LNCaP clone FGC (cell line): Measurements from ENCODE around the gene TEPSIN.
A peak's percentile ranks its signal among the peaks of the same experiment; 100 is the strongest.

Experiments
- DNase-seq: peaks from one replicate; pipeline ENCODE4 v3.0.0-alpha.2; 2011; ENCODE audit warnings: low read depth
- H3K4me3 ChIP-seq: 2 replicates; pipeline ENCODE4 v1.5.1; 2011; ENCODE audit warnings: mild to moderate bottlenecking, low read depth, low read length, control low read depth
- TF ChIP-seq, protein P1 (sequence below): IDR thresholded peaks from 2 replicates; pipeline ENCODE4 v1.5.1; 2012; ENCODE audit warnings: mild to moderate bottlenecking; ENCODE audit not compliant: control insufficient read depth, insufficient read depth; ENCODE audit errors: extremely low read depth

TEPSIN gene

DNA sequence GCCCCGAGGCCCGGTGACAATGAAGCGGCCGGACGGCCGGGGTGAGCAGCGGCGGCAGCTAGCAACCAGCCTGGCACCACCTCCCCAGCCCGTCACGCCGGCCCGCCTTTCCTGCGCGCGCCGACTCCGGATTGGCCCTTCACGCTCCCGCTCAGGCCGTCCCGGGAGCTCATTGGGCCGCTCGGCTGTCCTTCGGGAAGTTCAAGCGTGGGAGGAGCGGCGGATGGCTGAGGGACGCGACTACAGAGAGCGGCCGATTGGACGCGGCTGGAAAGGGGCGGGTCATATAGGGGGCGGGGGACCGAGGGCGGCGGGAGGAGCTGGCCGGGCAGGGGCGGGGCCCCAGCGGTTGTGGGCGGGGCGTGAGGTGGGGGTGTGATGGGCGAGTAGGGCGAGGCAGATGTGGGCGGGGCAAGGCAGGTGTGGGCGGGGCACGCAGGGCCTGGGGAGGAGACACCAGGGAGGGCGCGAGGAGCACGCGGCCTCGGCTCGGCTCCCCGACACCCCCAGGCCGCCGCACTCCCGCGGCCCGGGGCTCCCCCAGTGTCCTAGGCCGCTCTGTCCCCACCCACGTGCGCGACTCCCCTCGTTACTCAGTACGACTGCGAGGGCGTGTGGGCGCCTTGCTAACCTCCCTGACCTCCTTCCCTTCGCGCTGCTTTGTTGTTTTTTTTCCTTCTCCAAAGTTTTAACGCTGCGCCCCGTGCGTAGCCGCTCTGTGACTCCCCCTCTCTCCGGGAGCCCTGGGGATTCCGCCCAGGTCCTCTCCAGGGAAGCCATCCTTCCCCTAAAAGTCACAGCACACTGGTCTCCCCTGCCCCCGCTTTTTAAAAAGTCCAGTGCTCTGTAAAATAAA is 15.7 kb downstream of the TEPSIN start, which contains the start of gene CEP131:
Gene CEP131 (minus strand): TSS at position 60 of the 856 bp plus-strand sequence. CDS start 2,909 bp downstream, outside the sequence.
- TF ChIP-seq, protein P1, sequence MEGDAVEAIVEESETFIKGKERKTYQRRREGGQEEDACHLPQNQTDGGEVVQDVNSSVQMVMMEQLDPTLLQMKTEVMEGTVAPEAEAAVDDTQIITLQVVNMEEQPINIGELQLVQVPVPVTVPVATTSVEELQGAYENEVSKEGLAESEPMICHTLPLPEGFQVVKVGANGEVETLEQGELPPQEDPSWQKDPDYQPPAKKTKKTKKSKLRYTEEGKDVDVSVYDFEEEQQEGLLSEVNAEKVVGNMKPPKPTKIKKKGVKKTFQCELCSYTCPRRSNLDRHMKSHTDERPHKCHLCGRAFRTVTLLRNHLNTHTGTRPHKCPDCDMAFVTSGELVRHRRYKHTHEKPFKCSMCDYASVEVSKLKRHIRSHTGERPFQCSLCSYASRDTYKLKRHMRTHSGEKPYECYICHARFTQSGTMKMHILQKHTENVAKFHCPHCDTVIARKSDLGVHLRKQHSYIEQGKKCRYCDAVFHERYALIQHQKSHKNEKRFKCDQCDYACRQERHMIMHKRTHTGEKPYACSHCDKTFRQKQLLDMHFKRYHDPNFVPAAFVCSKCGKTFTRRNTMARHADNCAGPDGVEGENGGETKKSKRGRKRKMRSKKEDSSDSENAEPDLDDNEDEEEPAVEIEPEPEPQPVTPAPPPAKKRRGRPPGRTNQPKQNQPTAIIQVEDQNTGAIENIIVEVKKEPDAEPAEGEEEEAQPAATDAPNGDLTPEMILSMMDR, result no peak
- peak; percentile 92 for DNase-seq
- H3K4me3 ChIP-seq, result peak within 1 kb of the TSS; percentile 72

DNA sequence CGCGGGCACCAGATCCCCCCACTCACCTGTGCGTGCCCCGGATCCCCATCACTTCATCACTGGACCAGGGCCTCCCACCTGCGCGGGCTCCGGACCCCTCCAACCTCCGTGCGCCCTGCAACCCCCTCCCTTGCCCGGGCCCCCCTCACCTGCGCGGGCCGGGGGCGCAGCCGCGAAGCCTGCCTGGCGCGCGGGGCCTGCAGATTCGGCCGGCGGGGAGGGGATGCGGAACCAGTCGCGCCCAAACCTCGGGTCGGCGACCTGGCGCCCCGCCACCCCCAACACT is 16.3 kb downstream of the TEPSIN start:
- DNase-seq, result no peak
- H3K4me3 ChIP-seq, result peak overlapping the region; percentile 72
- TF ChIP-seq, protein P1, result no peak

GRCh38 chr17:81221842-81222619 is 16.8 kb downstream of the TEPSIN start:
- no peak for DNase-seq
- H3K4me3 ChIP-seq, result peak overlapping the region; percentile 72
- TF ChIP-seq, protein P1, result no peak

DNA sequence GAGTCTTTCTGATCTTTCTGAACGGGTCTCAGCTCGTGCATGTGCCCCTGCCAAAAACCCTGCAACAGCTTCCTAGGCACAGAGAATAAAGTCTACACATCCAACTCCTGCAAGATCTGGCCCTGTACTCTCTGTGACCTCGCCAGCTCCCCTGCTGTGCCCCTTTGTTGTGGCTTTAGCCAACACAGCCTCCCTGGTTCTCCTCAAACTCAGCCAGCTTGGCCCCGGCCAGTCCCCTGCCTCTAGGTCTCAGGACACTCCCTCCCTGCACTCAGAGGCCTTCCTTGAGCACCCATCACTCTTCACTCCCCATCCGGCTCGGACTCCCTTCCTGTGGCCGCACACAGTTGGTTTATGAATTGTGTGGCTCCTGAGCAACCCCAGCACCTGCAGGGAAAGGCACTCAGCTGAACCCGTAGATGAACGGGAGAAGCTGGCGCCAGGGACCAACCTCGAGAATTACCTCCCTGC is 17.4 kb downstream of the TEPSIN start:
- H3K4me3 ChIP-seq, result peak overlapping the region; percentile 72
- TF ChIP-seq, protein P1, result no peak
- DNase-seq, result no peak

GRCh38 chr17:81219476-81220180 is 19.2 kb downstream of the TEPSIN start:
- no peak overlapping the region for H3K4me3 ChIP-seq
- no peak for DNase-seq
- TF ChIP-seq, protein P1, result no peak

- no peak overlapping the region for H3K4me3 ChIP-seq
- TF ChIP-seq, protein P1, result no peak
- DNase-seq, result no peak
These were observed 19.9 kb downstream of the TEPSIN start for GRCh38 chr17:81218991-81219390.
